H1 (cell line): ENCODE data around the gene COL12A1.

Experiments used
- CHD2 ChIP-seq: IDR thresholded peaks from 2 replicates; pipeline ENCODE4 v1.6.1; 2012; ENCODE audit warnings: low read length, improper control_type of control experiment
- CTCF ChIP-seq, 3 experiments: IDR thresholded peaks; 1 replicate in 2 of 3; 2 replicates in 1 of 3; pipeline versions ENCODE4 v1.5.1 to v1.6.1; 2011; ENCODE audit warnings: low read length in 3 of 3, mild to moderate bottlenecking in 3 of 3, inconsistent platforms in 2 of 3, low read depth in 1 of 3, moderate library complexity in 1 of 3; ENCODE audit not compliant: insufficient read depth in 1 of 3; ENCODE audit errors: control extremely low read depth in 1 of 3
- EGR1 ChIP-seq: IDR thresholded peaks from 2 replicates; pipeline ENCODE4 v1.6.1; 2011; ENCODE audit warnings: low read depth, low read length, borderline replicate concordance
- HDAC2 ChIP-seq, 2 experiments: fragments of 300-600 bp in 1 of 2; sonication (generic) in 1 of 2; IDR thresholded peaks; 2 replicates each; pipeline ENCODE4 v1.6.1; 2011 to 2012; ENCODE audit warnings: low read depth in 2 of 2, low read length in 2 of 2, mild to moderate bottlenecking in 2 of 2, moderate library complexity in 2 of 2, borderline replicate concordance in 1 of 2, inconsistent platforms in 1 of 2
- JUN ChIP-seq: IDR thresholded peaks from 2 replicates; pipeline ENCODE4 v1.6.1; 2011; ENCODE audit warnings: low read depth, mild to moderate bottlenecking, improper control_type of control experiment, low read length
- JUND ChIP-seq: IDR thresholded peaks from 2 replicates; pipeline ENCODE4 v1.6.1; 2011; ENCODE audit warnings: mild to moderate bottlenecking, improper control_type of control experiment, low read length
- POLR2A ChIP-seq, 2 experiments: IDR thresholded peaks; 1 replicate in 1 of 2; 2 replicates in 1 of 2; pipeline ENCODE4 v1.6.1; 2011; ENCODE audit warnings: low read depth in 2 of 2, low read length in 2 of 2, mild to moderate bottlenecking in 2 of 2; ENCODE audit errors: control extremely low read depth in 1 of 2
- POLR2AphosphoS5 ChIP-seq: IDR thresholded peaks from 2 replicates; pipeline ENCODE4 v1.6.1; 2011; ENCODE audit warnings: low read depth, low read length
- RNF2 ChIP-seq: fragments of 200-900, 300-1000 bp; sonication (generic); IDR thresholded peaks from 2 replicates; pipeline ENCODE4 v1.7.1; 2016; ENCODE audit warnings: borderline replicate concordance, low read depth, mild to moderate bottlenecking, antibody characterized with exemption, low read length; ENCODE audit not compliant: poor library complexity, severe bottlenecking; ENCODE audit errors: missing control alignments
- SAP30 ChIP-seq: fragments of 300-600 bp; sonication (generic); IDR thresholded peaks from 2 replicates; pipeline ENCODE4 v1.7.1; 2012; ENCODE audit warnings: low read length, moderate library complexity, mild to moderate bottlenecking, inconsistent platforms; ENCODE audit not compliant: insufficient read depth, insufficient replicate concordance
- USF2 ChIP-seq: IDR thresholded peaks from 2 replicates; pipeline ENCODE4 v1.6.1; 2011; ENCODE audit warnings: low read length, improper control_type of control experiment
- YY1 ChIP-seq: IDR thresholded peaks from 2 replicates; pipeline ENCODE4 v1.6.1; 2011; ENCODE audit warnings: low read depth, mild to moderate bottlenecking, low read length

DNA sequence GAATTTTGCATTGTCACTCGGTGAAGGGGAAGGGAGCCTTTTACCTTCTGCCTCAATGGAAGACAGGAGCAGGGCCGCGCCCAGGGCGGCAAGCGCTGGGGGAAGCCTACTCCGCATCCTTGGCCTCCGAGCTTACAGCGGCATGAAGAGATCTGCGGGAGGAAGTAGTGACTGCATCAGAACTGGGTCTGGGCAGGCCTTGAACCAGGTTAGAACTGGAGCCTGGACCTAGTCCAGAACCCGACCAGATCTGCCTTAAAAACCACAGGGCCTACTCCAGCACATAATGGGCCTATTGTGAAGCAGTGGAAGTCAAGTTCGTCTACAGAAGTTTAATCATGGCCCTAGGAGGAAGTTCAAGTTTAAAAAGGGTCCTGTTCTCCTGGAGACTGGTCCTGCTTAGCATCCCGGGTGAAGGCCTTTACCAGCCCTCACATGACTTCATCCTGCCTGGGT, 3.1 kb downstream of the COL12A1 start:
- TF ChIP-seq CTCF (IDR thresholded peaks at IDR 0.05; ENCODE audit: control extremely low read depth in 1 of 3, insufficient read depth in 1 of 3, low read depth in 1 of 3, low read length in 3 of 3) (no peak), CHD2 (no peak), USF2 (no peak), JUN (no peak), POLR2A (IDR thresholded peaks at IDR 0.05; ENCODE audit: control extremely low read depth in 1 of 2, low read depth in 2 of 2, low read length in 2 of 2) (no peak), EGR1 (no peak), YY1 (no peak), JUND (no peak), RNF2 (no peak), HDAC2 (IDR thresholded peaks at IDR 0.05; ENCODE audit: borderline replicate concordance in 1 of 2, low read depth in 2 of 2, low read length in 2 of 2) (no peak), SAP30 (no peak), POLR2AphosphoS5 (no peak)
